HEK293 (cell line): ENCODE data around the gene MSLN.

Source experiments
- ATF2 ChIP-seq: fragments of 450-650 bp; formaldehyde crosslinking; IDR thresholded peaks from 2 replicates; pipeline ENCODE4 v1.5.1; 2016; ENCODE audit warnings: missing biosample characterization, missing genetic modification characterization, low read depth
- KLF1 ChIP-seq: fragments of 450-650 bp; formaldehyde crosslinking; IDR thresholded peaks from 2 replicates; pipeline ENCODE4 v1.5.1; 2016; ENCODE audit warnings: missing biosample characterization, missing genetic modification characterization
- KLF16 ChIP-seq: fragments of 450-650 bp; formaldehyde crosslinking; IDR thresholded peaks from 2 replicates; pipeline ENCODE4 v1.5.1; 2017; ENCODE audit warnings: missing biosample characterization, missing genetic modification characterization
- SALL2 ChIP-seq: fragments of 450-650 bp; formaldehyde crosslinking; IDR thresholded peaks from 2 replicates; pipeline ENCODE4 v1.5.0; 2017; ENCODE audit warnings: missing biosample characterization, mild to moderate bottlenecking, missing genetic modification characterization, borderline replicate concordance
- ZBTB44 ChIP-seq: fragments of 450-650 bp; IDR thresholded peaks from 2 replicates; pipeline ENCODE4 v1.5.1; 2018; ENCODE audit warnings: missing biosample characterization, mild to moderate bottlenecking, missing genetic modification characterization
- ZBTB7A ChIP-seq: fragments of 450-650 bp; formaldehyde crosslinking; IDR thresholded peaks from 2 replicates; pipeline ENCODE4 v1.5.1; 2016; ENCODE audit warnings: low read depth, missing biosample characterization, missing genetic modification characterization
- ZNF24 ChIP-seq: fragments of 450-650 bp; formaldehyde crosslinking; IDR thresholded peaks from 2 replicates; pipeline ENCODE4 v1.5.1; 2016; ENCODE audit warnings: missing biosample characterization, missing genetic modification characterization
- ZNF707 ChIP-seq: fragments of 450-650 bp; formaldehyde crosslinking; IDR thresholded peaks from 2 replicates; pipeline ENCODE4 v1.5.1; 2016; ENCODE audit warnings: missing biosample characterization, missing genetic modification characterization
- TF ChIP-seq, protein P1 (sequence below): fragments of 450-650 bp; formaldehyde crosslinking; IDR thresholded peaks from 2 replicates; pipeline ENCODE4 v1.5.1; 2016; ENCODE audit warnings: missing biosample characterization, missing genetic modification characterization
- TF ChIP-seq, protein P2 (sequence below): fragments of 450-650 bp; formaldehyde crosslinking; IDR thresholded peaks from 2 replicates; pipeline ENCODE4 v1.5.1; 2016; ENCODE audit warnings: missing biosample characterization, missing genetic modification characterization
- TF ChIP-seq, protein P3 (sequence below): fragments of 450-650 bp; formaldehyde crosslinking; IDR thresholded peaks from 2 replicates; pipeline ENCODE4 v1.5.1; 2016; ENCODE audit warnings: missing biosample characterization, missing genetic modification characterization
- TF ChIP-seq, protein P4 (sequence below): fragments of 450-650 bp; formaldehyde crosslinking; IDR thresholded peaks from 2 replicates; pipeline ENCODE4 v1.5.1; 2016; ENCODE audit warnings: missing biosample characterization, missing genetic modification characterization, borderline replicate concordance

DNA sequence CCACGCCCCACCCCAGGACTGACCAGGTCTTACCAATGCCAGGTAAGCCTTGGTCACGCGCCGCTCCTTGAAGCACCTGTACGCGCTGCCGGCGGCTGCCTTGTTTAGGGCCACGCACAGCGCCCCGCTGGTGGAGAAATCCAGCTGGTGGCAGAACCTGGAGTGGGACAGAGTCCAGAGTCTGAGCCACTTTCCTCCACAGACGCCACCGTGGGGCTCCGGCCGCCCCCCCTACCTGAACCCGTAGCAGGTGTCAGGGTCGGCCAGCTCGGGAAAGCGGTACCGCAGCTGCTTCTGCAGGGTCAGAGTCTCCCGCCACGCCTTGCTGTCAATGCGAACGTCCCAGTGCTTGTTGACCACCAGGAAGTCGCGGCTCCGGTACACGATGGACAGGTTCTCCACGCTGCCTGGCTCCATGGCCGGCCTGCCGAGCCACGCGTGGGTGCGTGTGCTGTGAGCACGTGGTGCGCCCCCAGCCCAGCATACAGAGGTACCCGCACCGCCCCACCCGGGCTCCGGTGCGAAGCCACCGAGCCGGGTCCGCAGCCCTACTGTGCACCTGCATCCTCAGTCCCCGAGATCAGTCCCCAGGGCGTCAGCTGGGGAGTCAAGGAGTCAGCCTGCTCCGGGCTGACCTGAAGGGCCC lies 26.9 kb downstream of the MSLN start:
- TF ChIP-seq ZNF707 (tag by site-specific recombination), result no peak
- no peak for TF ChIP-seq SALL2 (tag by site-specific recombination)
- TF ChIP-seq, protein P1, sequence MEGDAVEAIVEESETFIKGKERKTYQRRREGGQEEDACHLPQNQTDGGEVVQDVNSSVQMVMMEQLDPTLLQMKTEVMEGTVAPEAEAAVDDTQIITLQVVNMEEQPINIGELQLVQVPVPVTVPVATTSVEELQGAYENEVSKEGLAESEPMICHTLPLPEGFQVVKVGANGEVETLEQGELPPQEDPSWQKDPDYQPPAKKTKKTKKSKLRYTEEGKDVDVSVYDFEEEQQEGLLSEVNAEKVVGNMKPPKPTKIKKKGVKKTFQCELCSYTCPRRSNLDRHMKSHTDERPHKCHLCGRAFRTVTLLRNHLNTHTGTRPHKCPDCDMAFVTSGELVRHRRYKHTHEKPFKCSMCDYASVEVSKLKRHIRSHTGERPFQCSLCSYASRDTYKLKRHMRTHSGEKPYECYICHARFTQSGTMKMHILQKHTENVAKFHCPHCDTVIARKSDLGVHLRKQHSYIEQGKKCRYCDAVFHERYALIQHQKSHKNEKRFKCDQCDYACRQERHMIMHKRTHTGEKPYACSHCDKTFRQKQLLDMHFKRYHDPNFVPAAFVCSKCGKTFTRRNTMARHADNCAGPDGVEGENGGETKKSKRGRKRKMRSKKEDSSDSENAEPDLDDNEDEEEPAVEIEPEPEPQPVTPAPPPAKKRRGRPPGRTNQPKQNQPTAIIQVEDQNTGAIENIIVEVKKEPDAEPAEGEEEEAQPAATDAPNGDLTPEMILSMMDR (tag by site-specific recombination), result no peak
- no peak for TF ChIP-seq KLF16 (tag by site-specific recombination)
- TF ChIP-seq, protein P2, sequence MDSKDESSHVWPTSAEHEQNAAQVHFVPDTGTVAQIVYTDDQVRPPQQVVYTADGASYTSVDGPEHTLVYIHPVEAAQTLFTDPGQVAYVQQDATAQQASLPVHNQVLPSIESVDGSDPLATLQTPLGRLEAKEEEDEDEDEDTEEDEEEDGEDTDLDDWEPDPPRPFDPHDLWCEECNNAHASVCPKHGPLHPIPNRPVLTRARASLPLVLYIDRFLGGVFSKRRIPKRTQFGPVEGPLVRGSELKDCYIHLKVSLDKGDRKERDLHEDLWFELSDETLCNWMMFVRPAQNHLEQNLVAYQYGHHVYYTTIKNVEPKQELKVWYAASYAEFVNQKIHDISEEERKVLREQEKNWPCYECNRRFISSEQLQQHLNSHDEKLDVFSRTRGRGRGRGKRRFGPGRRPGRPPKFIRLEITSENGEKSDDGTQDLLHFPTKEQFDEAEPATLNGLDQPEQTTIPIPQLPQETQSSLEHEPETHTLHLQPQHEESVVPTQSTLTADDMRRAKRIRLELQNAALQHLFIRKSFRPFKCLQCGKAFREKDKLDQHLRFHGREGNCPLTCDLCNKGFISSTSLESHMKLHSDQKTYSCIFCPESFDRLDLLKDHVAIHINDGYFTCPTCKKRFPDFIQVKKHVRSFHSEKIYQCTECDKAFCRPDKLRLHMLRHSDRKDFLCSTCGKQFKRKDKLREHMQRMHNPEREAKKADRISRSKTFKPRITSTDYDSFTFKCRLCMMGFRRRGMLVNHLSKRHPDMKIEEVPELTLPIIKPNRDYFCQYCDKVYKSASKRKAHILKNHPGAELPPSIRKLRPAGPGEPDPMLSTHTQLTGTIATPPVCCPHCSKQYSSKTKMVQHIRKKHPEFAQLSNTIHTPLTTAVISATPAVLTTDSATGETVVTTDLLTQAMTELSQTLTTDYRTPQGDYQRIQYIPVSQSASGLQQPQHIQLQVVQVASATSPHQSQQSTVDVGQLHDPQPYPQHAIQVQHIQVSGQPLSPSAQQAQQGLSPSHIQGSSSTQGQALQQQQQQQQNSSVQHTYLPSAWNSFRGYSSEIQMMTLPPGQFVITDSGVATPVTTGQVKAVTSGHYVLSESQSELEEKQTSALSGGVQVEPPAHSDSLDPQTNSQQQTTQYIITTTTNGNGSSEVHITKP, result no peak
- TF ChIP-seq ZNF24 (tag by site-specific recombination), result no peak
- no peak for TF ChIP-seq ZBTB7A (tag by site-specific recombination)
- TF ChIP-seq ZBTB44, result no peak
- no peak for TF ChIP-seq ATF2 (tag by site-specific recombination)
- TF ChIP-seq, protein P3, sequence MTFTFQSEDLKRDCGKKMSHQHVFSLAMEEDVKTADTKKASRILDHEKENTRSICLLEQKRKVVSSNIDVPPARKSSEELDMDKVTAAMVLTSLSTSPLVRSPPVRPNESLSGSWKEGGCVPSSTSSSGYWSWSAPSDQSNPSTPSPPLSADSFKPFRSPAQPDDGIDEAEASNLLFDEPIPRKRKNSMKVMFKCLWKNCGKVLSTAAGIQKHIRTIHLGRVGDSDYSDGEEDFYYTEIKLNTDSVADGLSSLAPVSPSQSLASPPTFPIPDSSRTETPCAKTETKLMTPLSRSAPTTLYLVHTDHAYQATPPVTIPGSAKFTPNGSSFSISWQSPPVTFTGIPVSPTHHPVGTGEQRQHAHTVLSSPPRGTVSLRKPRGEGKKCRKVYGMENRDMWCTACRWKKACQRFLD, result no peak
- TF ChIP-seq, protein P4, sequence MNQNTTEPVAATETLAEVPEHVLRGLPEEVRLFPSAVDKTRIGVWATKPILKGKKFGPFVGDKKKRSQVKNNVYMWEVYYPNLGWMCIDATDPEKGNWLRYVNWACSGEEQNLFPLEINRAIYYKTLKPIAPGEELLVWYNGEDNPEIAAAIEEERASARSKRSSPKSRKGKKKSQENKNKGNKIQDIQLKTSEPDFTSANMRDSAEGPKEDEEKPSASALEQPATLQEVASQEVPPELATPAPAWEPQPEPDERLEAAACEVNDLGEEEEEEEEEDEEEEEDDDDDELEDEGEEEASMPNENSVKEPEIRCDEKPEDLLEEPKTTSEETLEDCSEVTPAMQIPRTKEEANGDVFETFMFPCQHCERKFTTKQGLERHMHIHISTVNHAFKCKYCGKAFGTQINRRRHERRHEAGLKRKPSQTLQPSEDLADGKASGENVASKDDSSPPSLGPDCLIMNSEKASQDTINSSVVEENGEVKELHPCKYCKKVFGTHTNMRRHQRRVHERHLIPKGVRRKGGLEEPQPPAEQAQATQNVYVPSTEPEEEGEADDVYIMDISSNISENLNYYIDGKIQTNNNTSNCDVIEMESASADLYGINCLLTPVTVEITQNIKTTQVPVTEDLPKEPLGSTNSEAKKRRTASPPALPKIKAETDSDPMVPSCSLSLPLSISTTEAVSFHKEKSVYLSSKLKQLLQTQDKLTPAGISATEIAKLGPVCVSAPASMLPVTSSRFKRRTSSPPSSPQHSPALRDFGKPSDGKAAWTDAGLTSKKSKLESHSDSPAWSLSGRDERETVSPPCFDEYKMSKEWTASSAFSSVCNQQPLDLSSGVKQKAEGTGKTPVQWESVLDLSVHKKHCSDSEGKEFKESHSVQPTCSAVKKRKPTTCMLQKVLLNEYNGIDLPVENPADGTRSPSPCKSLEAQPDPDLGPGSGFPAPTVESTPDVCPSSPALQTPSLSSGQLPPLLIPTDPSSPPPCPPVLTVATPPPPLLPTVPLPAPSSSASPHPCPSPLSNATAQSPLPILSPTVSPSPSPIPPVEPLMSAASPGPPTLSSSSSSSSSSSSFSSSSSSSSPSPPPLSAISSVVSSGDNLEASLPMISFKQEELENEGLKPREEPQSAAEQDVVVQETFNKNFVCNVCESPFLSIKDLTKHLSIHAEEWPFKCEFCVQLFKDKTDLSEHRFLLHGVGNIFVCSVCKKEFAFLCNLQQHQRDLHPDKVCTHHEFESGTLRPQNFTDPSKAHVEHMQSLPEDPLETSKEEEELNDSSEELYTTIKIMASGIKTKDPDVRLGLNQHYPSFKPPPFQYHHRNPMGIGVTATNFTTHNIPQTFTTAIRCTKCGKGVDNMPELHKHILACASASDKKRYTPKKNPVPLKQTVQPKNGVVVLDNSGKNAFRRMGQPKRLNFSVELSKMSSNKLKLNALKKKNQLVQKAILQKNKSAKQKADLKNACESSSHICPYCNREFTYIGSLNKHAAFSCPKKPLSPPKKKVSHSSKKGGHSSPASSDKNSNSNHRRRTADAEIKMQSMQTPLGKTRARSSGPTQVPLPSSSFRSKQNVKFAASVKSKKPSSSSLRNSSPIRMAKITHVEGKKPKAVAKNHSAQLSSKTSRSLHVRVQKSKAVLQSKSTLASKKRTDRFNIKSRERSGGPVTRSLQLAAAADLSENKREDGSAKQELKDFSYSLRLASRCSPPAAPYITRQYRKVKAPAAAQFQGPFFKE (tag by site-specific recombination), result no peak
- no peak for TF ChIP-seq KLF1 (tag by site-specific recombination)
